Hepatocyte (in vitro differentiated cells): Measurements from ENCODE around the gene GTPBP4. TPM values are rescaled to one million over a fixed set of nuclear protein-coding genes. Genes with fewer than 3 reads are reported as not detected.
A peak's percentile ranks its signal among the peaks of the same experiment; 100 is the strongest.

Experiments used
- DNase-seq: peaks from one replicate; pipeline ENCODE4 v3.0.0-alpha.2; 2016; ENCODE audit warnings: low spot score
- H2AFZ ChIP-seq: fragments of 200-600 bp; sonication (generic); 2 replicates; pipeline ENCODE4 v1.6.0; 2016; ENCODE audit warnings: antibody characterized with exemption, mild to moderate bottlenecking
- H3K27ac ChIP-seq: fragments of 200-600 bp; sonication (generic); 2 replicates; pipeline ENCODE4 v1.5.1; 2016; ENCODE audit warnings: mild to moderate bottlenecking
- H3K27me3 ChIP-seq: fragments of 200-600 bp; sonication (generic); 2 replicates; pipeline ENCODE4 v1.6.1; 2016
- H3K36me3 ChIP-seq: fragments of 200-600 bp; sonication (generic); replicated peaks from 2 replicates; pipeline ENCODE4 v1.5.1; 2016; ENCODE audit warnings: low read depth; ENCODE audit not compliant: insufficient read depth
- H3K4me1 ChIP-seq: fragments of 200-600 bp; sonication (generic); 2 replicates; pipeline ENCODE4 v1.5.1; 2016; ENCODE audit warnings: mild to moderate bottlenecking, moderate library complexity; ENCODE audit not compliant: insufficient read depth
- H3K4me2 ChIP-seq: fragments of 200-600 bp; sonication (generic); 2 replicates; pipeline ENCODE4 v1.6.0; 2016
- H3K4me3 ChIP-seq: fragments of 200-600 bp; sonication (generic); 2 replicates; pipeline ENCODE4 v1.5.1; 2016; ENCODE audit warnings: mild to moderate bottlenecking
- H3K79me2 ChIP-seq: fragments of 200-600 bp; sonication (generic); 2 replicates; pipeline ENCODE4 v1.6.0; 2017; ENCODE audit warnings: mild to moderate bottlenecking
- H3K9me2 ChIP-seq: fragments of 200-600 bp; sonication (generic); replicated peaks from 2 replicates; pipeline ENCODE4 v1.6.0; 2017; ENCODE audit warnings: mild to moderate bottlenecking; ENCODE audit not compliant: insufficient read depth
- H3K9me3 ChIP-seq: fragments of 200-600 bp; sonication (generic); 2 replicates; pipeline ENCODE4 v1.5.1; 2016; ENCODE audit warnings: low read depth, mild to moderate bottlenecking
- H4K20me1 ChIP-seq: fragments of 200-600 bp; sonication (generic); 2 replicates; pipeline ENCODE4 v1.6.0; 2016; ENCODE audit warnings: mild to moderate bottlenecking; ENCODE audit not compliant: insufficient read depth, poor library complexity, severe bottlenecking
- CTCF ChIP-seq: fragments of 200-600 bp; sonication (generic); IDR thresholded peaks from 2 replicates; pipeline ENCODE4 v1.5.1; 2016; ENCODE audit warnings: antibody characterized with exemption, mild to moderate bottlenecking; ENCODE audit not compliant: poor library complexity
- EZH2 ChIP-seq: fragments of 200-600 bp; sonication (generic); IDR thresholded peaks from 2 replicates; pipeline ENCODE4 v1.6.1; 2016; ENCODE audit warnings: antibody characterized with exemption, mild to moderate bottlenecking, borderline replicate concordance
- EZH2phosphoT487 ChIP-seq: fragments of 200-600 bp; sonication (generic); IDR thresholded peaks from one replicate; pipeline ENCODE4 v1.6.1; 2018; ENCODE audit warnings: antibody characterized with exemption, mild to moderate bottlenecking, low read depth, moderate library complexity; ENCODE audit not compliant: unreplicated experiment, severe bottlenecking
- WGBS: methylation state at CpG from one replicate; pipeline ENCODE4 v1.1.6; 2016; ENCODE audit warnings: low lambda C conversion rate; ENCODE audit errors: missing lambda C conversion rate; 5-methylcytosine and 5-hydroxymethylcytosine counted together
- polyA plus RNA-seq: library from polyadenylated mRNA; unstranded; fragments of >200 nt; fragmentation: Nextera tagmentation; extraction: Ambion mirVana; gene quantifications from 2 replicates; pipeline ENCODE4 v1.2.1, GENCODE V29; 2016
- total RNA-seq: library from RNA; depleted of rRNA; stranded (reverse); fragments of >200 nt; gene quantifications from 2 replicates; pipeline ENCODE4 v1.2.3, GENCODE V29; 2014

The GTPBP4 gene
- total and polyA plus RNA-seq, 2 experiments from 2014 or later = 34.2 to 55.5 TPM

GRCh38 chr10:1044146-1044545, 55.9 kb downstream of the GTPBP4 start:
- Histone ChIP-seq H3K4me1 (peaks cover 8% of the 10 kb centered on the region), H3K27me3 (no peaks in the 10 kb centered on the region), H3K4me3 (no peak overlapping the region), H3K79me2 (peaks cover 59% of the 10 kb centered on the region), H3K9me3 (no peaks in the 10 kb centered on the region), H3K36me3 (peaks cover 3% of the 10 kb centered on the region), H4K20me1 (peaks cover 52% of the 10 kb centered on the region), H3K9me2 (no peaks in the 10 kb centered on the region), H3K4me2 (peak overlapping the region; percentile 62), H2AFZ (no peak overlapping the region), H3K27ac (peak overlapping the region; percentile 34)
- WGBS = 74% methylated on average over 4 of the region's 4 CpGs
- TF ChIP-seq CTCF (no peak), EZH2 (no peak), EZH2phosphoT487 (no peak)
- no peak for DNase-seq

GRCh38 chr10:1044964-1045363, 56.7 kb downstream of the GTPBP4 start:
- WGBS = 74% methylated on average over 4 of the region's 4 CpGs
- peaks cover 3% of the 10 kb centered on the region for H3K36me3 ChIP-seq
- H3K27me3 ChIP-seq = no peaks in the 10 kb centered on the region
- no peak overlapping the region for H3K4me3 ChIP-seq
- H3K79me2 ChIP-seq = peaks cover 60% of the 10 kb centered on the region
- H3K27ac ChIP-seq = peak overlapping the region; percentile 34
- no peak for DNase-seq
- H3K4me2 ChIP-seq = peak overlapping the region; percentile 62
- peaks cover 8% of the 10 kb centered on the region for H3K4me1 ChIP-seq
- H2AFZ ChIP-seq = no peak overlapping the region
- no peaks in the 10 kb centered on the region for H3K9me2 ChIP-seq
- no peak for TF ChIP-seq EZH2phosphoT487
- TF ChIP-seq EZH2 = no peak
- no peak for TF ChIP-seq CTCF
- H3K9me3 ChIP-seq = no peaks in the 10 kb centered on the region
- peaks cover 52% of the 10 kb centered on the region for H4K20me1 ChIP-seq

GRCh38 chr10:1045415-1045814, 57.2 kb downstream of the GTPBP4 start:
- Histone ChIP-seq H4K20me1 (peaks cover 49% of the 10 kb centered on the region), H3K79me2 (peaks cover 65% of the 10 kb centered on the region), H3K4me3 (no peak overlapping the region), H3K9me2 (no peaks in the 10 kb centered on the region), H3K27me3 (no peaks in the 10 kb centered on the region), H3K4me1 (peaks cover 8% of the 10 kb centered on the region), H3K27ac (no peak overlapping the region), H3K36me3 (peaks cover 3% of the 10 kb centered on the region), H3K4me2 (peak overlapping the region; percentile 62), H3K9me3 (no peaks in the 10 kb centered on the region), H2AFZ (no peak overlapping the region)
- DNase-seq = no peak
- WGBS = 78% methylated on average over 6 of the region's 6 CpGs
- no peak for TF ChIP-seq CTCF
- no peak for TF ChIP-seq EZH2phosphoT487
- TF ChIP-seq EZH2 = no peak

GRCh38 chr10:1047937-1048336, 59.7 kb downstream of the GTPBP4 start:
- TF ChIP-seq EZH2phosphoT487 (no peak), EZH2 (no peak), CTCF (no peak)
- 4% methylated on average over 15 of the region's 15 CpGs for WGBS
- peaks cover 75% of the 10 kb centered on the region for H3K79me2 ChIP-seq
- H3K27ac ChIP-seq = peak overlapping the region; percentile 94
- no peaks in the 10 kb centered on the region for H3K9me2 ChIP-seq
- no peak overlapping the region for H2AFZ ChIP-seq
- H3K4me2 ChIP-seq = peak overlapping the region; percentile 80
- DNase-seq = no peak
- H3K9me3 ChIP-seq = no peaks in the 10 kb centered on the region
- H4K20me1 ChIP-seq = peaks cover 60% of the 10 kb centered on the region
- peaks cover 19% of the 10 kb centered on the region for H3K4me1 ChIP-seq
- H3K36me3 ChIP-seq = no peaks in the 10 kb centered on the region
- H3K4me3 ChIP-seq = peak overlapping the region; percentile 54
- no peaks in the 10 kb centered on the region for H3K27me3 ChIP-seq
